GM12874 (cell line): ENCODE measurements around the gene NEMP1.

Source experiments
- TF ChIP-seq, protein P1 (sequence below): IDR thresholded peaks from 2 replicates; pipeline ENCODE4 v1.5.1; 2011; ENCODE audit warnings: low read depth, mild to moderate bottlenecking, control low read depth, low read length, moderate library complexity; ENCODE audit not compliant: insufficient read depth

NEMP1 gene

GRCh38 chr12:57123813-57124212, 45.2 kb upstream of the NEMP1 start:
- TF ChIP-seq, protein P1, sequence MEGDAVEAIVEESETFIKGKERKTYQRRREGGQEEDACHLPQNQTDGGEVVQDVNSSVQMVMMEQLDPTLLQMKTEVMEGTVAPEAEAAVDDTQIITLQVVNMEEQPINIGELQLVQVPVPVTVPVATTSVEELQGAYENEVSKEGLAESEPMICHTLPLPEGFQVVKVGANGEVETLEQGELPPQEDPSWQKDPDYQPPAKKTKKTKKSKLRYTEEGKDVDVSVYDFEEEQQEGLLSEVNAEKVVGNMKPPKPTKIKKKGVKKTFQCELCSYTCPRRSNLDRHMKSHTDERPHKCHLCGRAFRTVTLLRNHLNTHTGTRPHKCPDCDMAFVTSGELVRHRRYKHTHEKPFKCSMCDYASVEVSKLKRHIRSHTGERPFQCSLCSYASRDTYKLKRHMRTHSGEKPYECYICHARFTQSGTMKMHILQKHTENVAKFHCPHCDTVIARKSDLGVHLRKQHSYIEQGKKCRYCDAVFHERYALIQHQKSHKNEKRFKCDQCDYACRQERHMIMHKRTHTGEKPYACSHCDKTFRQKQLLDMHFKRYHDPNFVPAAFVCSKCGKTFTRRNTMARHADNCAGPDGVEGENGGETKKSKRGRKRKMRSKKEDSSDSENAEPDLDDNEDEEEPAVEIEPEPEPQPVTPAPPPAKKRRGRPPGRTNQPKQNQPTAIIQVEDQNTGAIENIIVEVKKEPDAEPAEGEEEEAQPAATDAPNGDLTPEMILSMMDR, result no peak

DNA sequence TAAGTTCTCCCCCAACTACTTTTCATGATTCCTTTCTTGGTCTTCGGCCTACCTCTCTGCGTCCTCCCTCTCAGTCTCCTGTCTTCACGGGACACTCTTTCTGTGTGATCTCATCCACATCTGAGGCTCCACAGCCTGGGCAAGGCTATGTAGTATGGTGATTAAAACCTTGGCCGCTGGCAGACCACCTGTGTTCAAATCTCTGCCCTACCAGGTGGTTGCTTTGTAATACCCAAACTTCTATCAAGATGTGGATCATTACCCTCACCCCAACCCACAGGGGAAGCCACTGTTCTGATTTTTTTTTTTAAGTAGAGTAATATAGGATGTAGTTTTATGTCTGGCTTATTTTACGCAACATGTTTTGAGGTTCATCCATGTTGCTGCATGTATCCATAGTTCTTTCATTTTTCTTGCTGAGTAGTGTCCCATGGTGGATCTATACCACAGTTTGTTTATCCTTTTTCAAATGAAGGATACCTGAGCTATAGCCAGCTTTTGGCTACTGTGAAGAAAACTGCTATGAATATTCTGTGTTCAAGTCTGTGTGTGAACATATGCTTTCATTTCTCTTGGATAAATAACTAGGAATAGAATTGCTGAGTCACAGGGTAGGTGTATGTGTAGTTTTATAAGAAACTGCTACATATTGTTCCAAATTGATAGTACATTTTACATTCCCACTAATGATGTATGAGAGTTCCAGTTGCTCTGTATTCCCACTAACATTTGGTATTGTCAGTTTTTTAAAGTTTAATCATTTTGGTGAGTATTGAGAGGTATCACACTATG, 40.9 kb upstream of the NEMP1 start:
- TF ChIP-seq, protein P1, result no peak

GRCh38 chr12:57118711-57119271, 40.2 kb upstream of the NEMP1 start:
- TF ChIP-seq, protein P1, result no peak

DNA sequence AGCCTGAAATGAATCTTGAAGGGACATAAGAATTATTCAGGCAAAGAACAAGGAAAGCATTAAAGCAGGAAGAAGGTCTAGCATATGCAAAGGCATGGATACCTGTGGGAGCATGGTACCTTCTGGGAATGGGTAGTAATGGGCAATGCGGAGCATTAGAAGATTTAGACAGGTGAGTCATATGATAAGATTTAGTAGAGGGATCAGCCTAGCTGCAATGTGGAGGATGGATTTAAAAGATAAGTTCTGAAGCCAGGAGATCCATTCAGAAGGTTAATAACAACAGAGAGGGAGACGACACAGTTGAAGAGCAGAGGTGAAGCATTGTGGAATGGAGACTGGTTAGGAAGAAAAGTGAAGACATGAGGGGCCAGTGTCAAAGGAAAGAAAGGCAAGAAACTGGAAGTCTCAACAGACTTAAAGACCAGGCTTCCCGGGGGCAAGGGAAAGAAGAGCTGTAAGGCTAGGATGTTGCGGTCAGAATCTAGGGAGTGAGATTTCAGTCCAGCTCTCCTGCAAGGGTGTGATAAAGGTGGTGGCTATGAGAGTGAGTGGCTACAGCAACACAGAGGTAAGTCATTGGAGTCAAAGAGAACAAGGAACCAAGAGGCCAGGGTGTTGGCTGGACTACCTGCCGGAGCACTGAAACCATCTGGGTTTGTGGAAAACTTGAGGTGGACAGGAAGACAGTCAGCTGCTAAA, 38.1 kb upstream of the NEMP1 start:
- TF ChIP-seq, protein P1, result no peak

GRCh38 chr12:57112492-57113294, 34.1 kb upstream of the NEMP1 start:
- TF ChIP-seq, protein P1, result peak; percentile 76

GRCh38 chr12:57111031-57111734, 32.6 kb upstream of the NEMP1 start, which contains the start of gene STAT6:
TSS of gene STAT6 (minus strand) at chr12:57111362. CDS start at chr12:57108278, 3,084 bp downstream.
- TF ChIP-seq, protein P1, result no peak
